GM21381 (cell line): Measurements from ENCODE around the gene MGAT5.

Source experiments
- ATAC-seq: cut with Tn5 transposase; IDR thresholded peaks from one replicate; pipeline ENCODE4 v1.9.1; 2021; ENCODE audit warnings: mild to moderate bottlenecking, moderate library complexity; ENCODE audit not compliant: unreplicated experiment

Gene MGAT5

GRCh38 chr2:134491022-134491421 lies 237.2 kb downstream of the MGAT5 start:
- ATAC-seq = no peak

- ATAC-seq = no peak
These were observed 238.0 kb downstream of the MGAT5 start for GRCh38 chr2:134491771-134492441.

GRCh38 chr2:134493797-134494196 lies 239.9 kb downstream of the MGAT5 start:
- ATAC-seq = no peak

- ATAC-seq = no peak
These were observed 244.8 kb downstream of the MGAT5 start for GRCh38 chr2:134498654-134499053.

- no peak for ATAC-seq
These were observed 245.5 kb downstream of the MGAT5 start for GRCh38 chr2:134499307-134499926.

GRCh38 chr2:134500211-134500935 lies 246.5 kb downstream of the MGAT5 start:
- ATAC-seq = no peak

GRCh38 chr2:134501476-134502091 lies 247.7 kb downstream of the MGAT5 start:
- no peak for ATAC-seq

- no peak for ATAC-seq
These were observed 248.2 kb downstream of the MGAT5 start for GRCh38 chr2:134502104-134502503.
